ENCODE data around the gene LRP2BP. TPM values are rescaled to one million over a fixed set of nuclear protein-coding genes. Genes with fewer than 3 reads are reported as not detected.
A peak's percentile ranks its signal among the peaks of the same experiment; 100 is the strongest.

Gene LRP2BP
- total and polyA plus RNA-seq, 2 of the 13 experiments (the other 11 are each of a cell fraction or from before 2014, with no cell fraction given): 0.22 to 0.29 TPM

DNA sequence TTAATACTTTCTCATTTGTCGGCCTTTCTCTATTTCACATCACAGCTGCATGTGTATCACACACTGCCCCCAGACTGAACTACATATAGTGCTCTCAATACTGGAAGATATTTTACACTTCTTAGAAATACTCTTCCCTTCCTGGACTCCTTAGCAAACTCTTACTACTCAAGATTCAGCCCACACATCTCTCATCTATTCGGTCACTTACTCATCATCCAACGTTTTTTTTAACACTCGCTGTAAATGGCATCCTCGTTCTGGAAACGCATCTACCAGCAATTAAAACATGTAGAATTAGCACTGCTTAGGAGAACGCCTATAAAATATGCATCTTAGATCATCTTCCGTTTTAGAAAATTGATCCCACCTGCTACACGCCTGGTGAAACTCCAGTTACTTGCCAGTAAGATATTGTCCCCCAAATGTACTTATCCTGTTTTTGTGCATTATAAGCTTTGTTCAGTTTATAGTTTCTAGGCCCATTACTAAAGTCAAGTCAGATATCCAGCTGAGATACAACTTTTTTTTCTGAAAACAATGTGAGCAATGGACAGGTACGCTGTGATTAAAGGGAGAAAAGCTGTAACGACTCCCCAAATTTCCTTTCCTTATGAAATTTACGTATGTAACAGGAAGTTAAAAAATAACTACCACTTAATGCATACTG lies 1.0 kb downstream of the LRP2BP start:
- no TSS peak for BruUV-seq (replicated peaks)
- H3K4me1 ChIP-seq (ENCODE audit: insufficient read depth, low read length): peaks cover 43% of the 10 kb centered on the region
- H3K27me3 ChIP-seq (ENCODE audit: control insufficient read depth in 1 of 2, insufficient read depth in 2 of 2, low read length in 2 of 2): no peaks in the 10 kb centered on the region
- peak overlapping the region; percentile 95 for H3K27ac ChIP-seq (ENCODE audit: extremely low read length, insufficient read depth, low read length)
- intact Hi-C loops (cut with micrococcal nuclease; ENCODE audit: unreplicated experiment) (loop anchor here (5.0 kb wide), 1 partner anchor 192 kb away; the partner anchor contains the start of gene CFAP97), in situ Hi-C loops (cut with HindIII; ENCODE audit: extremely low pct_ligation_motif_present, low pct_unique_long_range_greater_than_20kb) (no loop called here)
- no peaks in the 10 kb centered on the region; the same call in 1 of the 2 replicates for H4K20me1 ChIP-seq (ENCODE audit: insufficient read depth, low read length)
- 94% methylated on average over 12 of the region's 12 CpGs for WGBS (ENCODE audit: low lambda C conversion rate)
- H3K4me3 ChIP-seq (replicated peaks in 1 of 3; ENCODE audit: insufficient read depth in 1 of 3, low read depth in 2 of 3, low read length in 3 of 3): peak overlapping the region in 2 of 3 experiments; percentile 52 to 71; a peak in 2 of 6 replicates
- ChIA-PET CTCF (ENCODE audit: low intra/inter-chr PET ratio, low total read pairs) (no interaction called here), POLR2A (no interaction called here)
- H3K36me3 ChIP-seq (replicated peaks in 1 of 2; ENCODE audit: control insufficient read depth in 1 of 2, insufficient read depth in 2 of 2, low read length in 2 of 2): peaks cover 2 to 10% of the 10 kb centered on the region in 2 experiments; a peak in 3 of 5 replicates
- DNase-seq (ENCODE audit: low spot score): no peak
- H3K9me3 ChIP-seq (ENCODE audit: low read length): no peaks in the 10 kb centered on the region
- FAIRE-seq: no peak
- H3K79me2 ChIP-seq (ENCODE audit: insufficient read depth, low read length): peaks cover 2% of the 10 kb centered on the region
- H2AFZ ChIP-seq (ENCODE audit: low read length): no peak overlapping the region
- ATAC-seq: no peak
- H3K4me2 ChIP-seq (ENCODE audit: low read depth, low read length): peak overlapping the region; percentile 81
- peak overlapping the region; percentile 77; the same call in 1 of the 2 replicates for H3K9ac ChIP-seq (ENCODE audit: insufficient read depth, low read depth, low read length)
- TF ChIP-seq, protein P1, sequence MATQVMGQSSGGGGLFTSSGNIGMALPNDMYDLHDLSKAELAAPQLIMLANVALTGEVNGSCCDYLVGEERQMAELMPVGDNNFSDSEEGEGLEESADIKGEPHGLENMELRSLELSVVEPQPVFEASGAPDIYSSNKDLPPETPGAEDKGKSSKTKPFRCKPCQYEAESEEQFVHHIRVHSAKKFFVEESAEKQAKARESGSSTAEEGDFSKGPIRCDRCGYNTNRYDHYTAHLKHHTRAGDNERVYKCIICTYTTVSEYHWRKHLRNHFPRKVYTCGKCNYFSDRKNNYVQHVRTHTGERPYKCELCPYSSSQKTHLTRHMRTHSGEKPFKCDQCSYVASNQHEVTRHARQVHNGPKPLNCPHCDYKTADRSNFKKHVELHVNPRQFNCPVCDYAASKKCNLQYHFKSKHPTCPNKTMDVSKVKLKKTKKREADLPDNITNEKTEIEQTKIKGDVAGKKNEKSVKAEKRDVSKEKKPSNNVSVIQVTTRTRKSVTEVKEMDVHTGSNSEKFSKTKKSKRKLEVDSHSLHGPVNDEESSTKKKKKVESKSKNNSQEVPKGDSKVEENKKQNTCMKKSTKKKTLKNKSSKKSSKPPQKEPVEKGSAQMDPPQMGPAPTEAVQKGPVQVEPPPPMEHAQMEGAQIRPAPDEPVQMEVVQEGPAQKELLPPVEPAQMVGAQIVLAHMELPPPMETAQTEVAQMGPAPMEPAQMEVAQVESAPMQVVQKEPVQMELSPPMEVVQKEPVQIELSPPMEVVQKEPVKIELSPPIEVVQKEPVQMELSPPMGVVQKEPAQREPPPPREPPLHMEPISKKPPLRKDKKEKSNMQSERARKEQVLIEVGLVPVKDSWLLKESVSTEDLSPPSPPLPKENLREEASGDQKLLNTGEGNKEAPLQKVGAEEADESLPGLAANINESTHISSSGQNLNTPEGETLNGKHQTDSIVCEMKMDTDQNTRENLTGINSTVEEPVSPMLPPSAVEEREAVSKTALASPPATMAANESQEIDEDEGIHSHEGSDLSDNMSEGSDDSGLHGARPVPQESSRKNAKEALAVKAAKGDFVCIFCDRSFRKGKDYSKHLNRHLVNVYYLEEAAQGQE (IDR thresholded peaks at IDR 0.05; ENCODE audit: borderline replicate concordance in 1 of 2, low read depth in 1 of 2, low read length in 2 of 2): no peak
- TF ChIP-seq, protein P2, sequence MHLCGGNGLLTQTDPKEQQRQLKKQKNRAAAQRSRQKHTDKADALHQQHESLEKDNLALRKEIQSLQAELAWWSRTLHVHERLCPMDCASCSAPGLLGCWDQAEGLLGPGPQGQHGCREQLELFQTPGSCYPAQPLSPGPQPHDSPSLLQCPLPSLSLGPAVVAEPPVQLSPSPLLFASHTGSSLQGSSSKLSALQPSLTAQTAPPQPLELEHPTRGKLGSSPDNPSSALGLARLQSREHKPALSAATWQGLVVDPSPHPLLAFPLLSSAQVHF (CRISPR knock-in tag; IDR thresholded peaks at IDR 0.05): no peak
- no peak for TF ChIP-seq TOPORS (CRISPR knock-in tag; IDR thresholded peaks at IDR 0.05)
- TF ChIP-seq ZNF333 (CRISPR knock-in tag; IDR thresholded peaks at IDR 0.05; ENCODE audit: borderline replicate concordance): no peak
- no peak for TF ChIP-seq ZNF501 (CRISPR knock-in tag; IDR thresholded peaks at IDR 0.05)
- no peak for TF ChIP-seq ZNF460 (CRISPR knock-in tag; IDR thresholded peaks at IDR 0.05; ENCODE audit: borderline replicate concordance)
- no peak for TF ChIP-seq ZZZ3 (CRISPR knock-in tag; IDR thresholded peaks at IDR 0.05; ENCODE audit: borderline replicate concordance)
- TF ChIP-seq, protein P3, sequence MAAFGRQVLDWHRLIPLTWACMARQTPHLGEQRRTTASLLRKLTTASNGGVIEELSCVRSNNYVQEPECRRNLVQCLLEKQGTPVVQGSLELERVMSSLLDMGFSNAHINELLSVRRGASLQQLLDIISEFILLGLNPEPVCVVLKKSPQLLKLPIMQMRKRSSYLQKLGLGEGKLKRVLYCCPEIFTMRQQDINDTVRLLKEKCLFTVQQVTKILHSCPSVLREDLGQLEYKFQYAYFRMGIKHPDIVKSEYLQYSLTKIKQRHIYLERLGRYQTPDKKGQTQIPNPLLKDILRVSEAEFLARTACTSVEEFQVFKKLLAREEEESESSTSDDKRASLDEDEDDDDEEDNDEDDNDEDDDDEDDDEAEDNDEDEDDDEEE (CRISPR knock-in tag; IDR thresholded peaks at IDR 0.05): no peak
- TF ChIP-seq CBX1 (IDR thresholded peaks at IDR 0.05; ENCODE audit: low read depth): no peak
- TF ChIP-seq ZNF432 (CRISPR knock-in tag; IDR thresholded peaks at IDR 0.05; ENCODE audit: borderline replicate concordance): no peak
- TF ChIP-seq ZNF7 (CRISPR knock-in tag; IDR thresholded peaks at IDR 0.05): no peak
- TF ChIP-seq, protein P4, sequence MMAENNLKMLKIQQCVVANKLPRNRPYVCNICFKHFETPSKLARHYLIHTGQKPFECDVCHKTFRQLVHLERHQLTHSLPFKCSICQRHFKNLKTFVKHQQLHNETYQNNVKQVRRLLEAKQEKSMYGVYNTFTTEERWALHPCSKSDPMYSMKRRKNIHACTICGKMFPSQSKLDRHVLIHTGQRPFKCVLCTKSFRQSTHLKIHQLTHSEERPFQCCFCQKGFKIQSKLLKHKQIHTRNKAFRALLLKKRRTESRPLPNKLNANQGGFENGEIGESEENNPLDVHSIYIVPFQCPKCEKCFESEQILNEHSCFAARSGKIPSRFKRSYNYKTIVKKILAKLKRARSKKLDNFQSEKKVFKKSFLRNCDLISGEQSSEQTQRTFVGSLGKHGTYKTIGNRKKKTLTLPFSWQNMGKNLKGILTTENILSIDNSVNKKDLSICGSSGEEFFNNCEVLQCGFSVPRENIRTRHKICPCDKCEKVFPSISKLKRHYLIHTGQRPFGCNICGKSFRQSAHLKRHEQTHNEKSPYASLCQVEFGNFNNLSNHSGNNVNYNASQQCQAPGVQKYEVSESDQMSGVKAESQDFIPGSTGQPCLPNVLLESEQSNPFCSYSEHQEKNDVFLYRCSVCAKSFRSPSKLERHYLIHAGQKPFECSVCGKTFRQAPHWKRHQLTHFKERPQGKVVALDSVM (CRISPR knock-in tag; IDR thresholded peaks at IDR 0.05): no peak

Data from HepG2 (cell line).